ENCODE data around the gene PSMB7. TPM values are rescaled to one million over a fixed set of nuclear protein-coding genes. Genes with fewer than 3 reads are reported as not detected.

The PSMB7 gene
- polyA plus RNA-seq, 4 donors: 139 to 221 (median 189) TPM

DNA sequence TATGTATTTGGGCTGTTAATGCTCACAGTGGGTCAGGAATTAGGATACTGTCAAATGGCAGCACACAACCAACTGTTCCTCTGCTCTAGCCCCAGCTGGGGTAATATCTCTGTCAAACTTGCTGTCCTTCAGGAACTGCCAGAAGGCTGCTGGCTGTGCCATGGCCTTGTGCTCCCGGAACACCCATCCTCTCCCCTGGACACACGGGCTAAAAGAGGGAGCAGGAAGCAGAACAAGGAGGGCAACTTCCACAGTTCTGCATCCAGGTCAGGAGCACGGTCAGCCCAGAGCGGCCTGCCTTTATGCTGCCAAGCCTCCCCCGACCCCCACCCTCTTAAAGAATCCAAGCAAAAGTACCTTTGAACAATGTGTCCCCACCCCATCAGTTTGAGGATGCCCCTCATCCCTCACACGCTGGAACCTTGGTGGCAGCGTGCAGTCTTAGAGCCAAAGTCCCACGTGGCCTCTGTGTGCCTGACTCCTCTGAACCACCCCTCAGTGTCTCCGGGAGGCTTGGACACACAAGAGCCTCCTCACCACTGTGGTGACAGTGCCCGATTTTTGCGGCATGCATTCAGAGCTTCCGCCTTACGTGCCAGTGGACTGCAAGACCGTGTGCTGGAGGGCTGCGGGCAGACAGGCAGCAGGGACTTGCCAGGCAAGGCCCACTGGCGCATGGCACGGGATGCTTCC is 60.8 kb downstream of the PSMB7 start:
- Histone ChIP-seq H3K4me3 (ENCODE audit: low read depth in 1 of 3, low read length in 3 of 3) (no peak overlapping the region), H3K4me1 (ENCODE audit: control insufficient read depth in 3 of 3, insufficient read depth in 2 of 3, low read depth in 1 of 3, low read length in 2 of 3) (no peaks in the 10 kb centered on the region), H3K27ac (ENCODE audit: low read depth in 1 of 3, low read length in 2 of 3) (no peak overlapping the region), H3K9me3 (ENCODE audit: control insufficient read depth in 2 of 2, insufficient read depth in 1 of 2, low read depth in 1 of 2, low read length in 1 of 2) (no peaks in the 10 kb centered on the region), H3K27me3 (ENCODE audit: control insufficient read depth in 3 of 3, insufficient read depth in 3 of 3, low read length in 3 of 3) (no peaks in the 10 kb centered on the region), H3K36me3 (ENCODE audit: control insufficient read depth in 3 of 3, insufficient read depth in 2 of 3, low read depth in 1 of 3, low read length in 3 of 3) (peaks cover 28 to 82% (median 28%) of the 10 kb centered on the region in 3 donors)
- no peak for DNase-seq
- 89 to 91% (median 90%) methylated on average over 17 of the region's 17 CpGs for WGBS, 3 donors
- FAIRE-seq: no peak

DNA sequence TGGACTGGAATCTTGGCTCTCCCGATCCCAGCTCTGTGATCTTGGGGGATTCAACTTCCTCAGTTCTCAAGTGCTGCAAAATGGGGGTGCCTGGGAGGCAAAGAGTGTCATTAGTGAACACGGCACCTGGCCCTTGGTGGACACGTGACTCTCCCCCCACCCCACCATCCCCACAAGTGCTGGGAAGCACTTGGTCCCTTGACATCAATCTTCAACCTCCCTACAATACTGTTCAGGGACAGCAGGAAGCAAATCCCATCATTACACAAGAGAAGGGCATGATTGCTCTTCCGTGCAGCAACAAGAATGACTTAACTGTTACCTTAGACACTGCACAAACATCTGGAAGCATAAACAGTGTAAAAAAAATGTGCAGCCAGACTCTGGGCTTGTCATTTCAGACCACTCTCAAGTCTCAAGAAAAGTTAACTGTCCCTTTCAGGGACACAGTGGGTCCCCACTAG is 61.4 kb downstream of the PSMB7 start:
- Histone ChIP-seq H3K4me3 (ENCODE audit: low read depth in 1 of 3, low read length in 3 of 3) (no peak overlapping the region), H3K4me1 (ENCODE audit: control insufficient read depth in 3 of 3, insufficient read depth in 2 of 3, low read depth in 1 of 3, low read length in 2 of 3) (no peaks in the 10 kb centered on the region), H3K27me3 (ENCODE audit: control insufficient read depth in 3 of 3, insufficient read depth in 3 of 3, low read length in 3 of 3) (no peaks in the 10 kb centered on the region), H3K9me3 (ENCODE audit: control insufficient read depth in 2 of 2, insufficient read depth in 1 of 2, low read depth in 1 of 2, low read length in 1 of 2) (no peaks in the 10 kb centered on the region), H3K27ac (ENCODE audit: low read depth in 1 of 3, low read length in 2 of 3) (no peak overlapping the region), H3K36me3 (ENCODE audit: control insufficient read depth in 3 of 3, insufficient read depth in 2 of 3, low read depth in 1 of 3, low read length in 3 of 3) (peaks cover 29 to 84% (median 29%) of the 10 kb centered on the region in 3 donors)
- 78 to 85% (median 80%) methylated on average over 4 of the region's 4 CpGs for WGBS, 3 donors
- DNase-seq: no peak
- no peak for FAIRE-seq

- no peaks in the 10 kb centered on the region for H3K9me3 ChIP-seq (ENCODE audit: control insufficient read depth in 2 of 2, insufficient read depth in 1 of 2, low read depth in 1 of 2, low read length in 1 of 2)
- peaks cover 33 to 84% (median 35%) of the 10 kb centered on the region in 3 donors for H3K36me3 ChIP-seq (ENCODE audit: control insufficient read depth in 3 of 3, insufficient read depth in 2 of 3, low read depth in 1 of 3, low read length in 3 of 3)
- DNase-seq (no peak), FAIRE-seq (no peak)
- no peak overlapping the region for H3K27ac ChIP-seq (ENCODE audit: low read depth in 1 of 3, low read length in 2 of 3)
- H3K27me3 ChIP-seq (ENCODE audit: control insufficient read depth in 3 of 3, insufficient read depth in 3 of 3, low read length in 3 of 3): no peaks in the 10 kb centered on the region
- H3K4me3 ChIP-seq (ENCODE audit: low read depth in 1 of 3, low read length in 3 of 3): no peak overlapping the region
- H3K4me1 ChIP-seq (ENCODE audit: control insufficient read depth in 3 of 3, insufficient read depth in 2 of 3, low read depth in 1 of 3, low read length in 2 of 3): no peaks in the 10 kb centered on the region
- WGBS, 3 donors: 95 to 97% (median 95%) methylated on average over 7 of the region's 7 CpGs
These were observed 62.0 kb downstream of the PSMB7 start for GRCh38 chr9:124353166-124353768.

GRCh38 chr9:124352616-124353015 is 62.6 kb downstream of the PSMB7 start:
- 90 to 92% (median 91%) methylated on average over 8 of the region's 8 CpGs for WGBS, 3 donors
- Histone ChIP-seq H3K4me3 (ENCODE audit: low read depth in 1 of 3, low read length in 3 of 3) (no peak overlapping the region), H3K4me1 (ENCODE audit: control insufficient read depth in 3 of 3, insufficient read depth in 2 of 3, low read depth in 1 of 3, low read length in 2 of 3) (no peaks in the 10 kb centered on the region), H3K27me3 (ENCODE audit: control insufficient read depth in 3 of 3, insufficient read depth in 3 of 3, low read length in 3 of 3) (no peaks in the 10 kb centered on the region), H3K27ac (ENCODE audit: low read depth in 1 of 3, low read length in 2 of 3) (no peak overlapping the region), H3K36me3 (ENCODE audit: control insufficient read depth in 3 of 3, insufficient read depth in 2 of 3, low read depth in 1 of 3, low read length in 3 of 3) (peaks cover 33 to 87% (median 38%) of the 10 kb centered on the region in 3 donors), H3K9me3 (ENCODE audit: control insufficient read depth in 2 of 2, insufficient read depth in 1 of 2, low read depth in 1 of 2, low read length in 1 of 2) (no peaks in the 10 kb centered on the region)
- DNase-seq: no peak
- FAIRE-seq: no peak

DNA sequence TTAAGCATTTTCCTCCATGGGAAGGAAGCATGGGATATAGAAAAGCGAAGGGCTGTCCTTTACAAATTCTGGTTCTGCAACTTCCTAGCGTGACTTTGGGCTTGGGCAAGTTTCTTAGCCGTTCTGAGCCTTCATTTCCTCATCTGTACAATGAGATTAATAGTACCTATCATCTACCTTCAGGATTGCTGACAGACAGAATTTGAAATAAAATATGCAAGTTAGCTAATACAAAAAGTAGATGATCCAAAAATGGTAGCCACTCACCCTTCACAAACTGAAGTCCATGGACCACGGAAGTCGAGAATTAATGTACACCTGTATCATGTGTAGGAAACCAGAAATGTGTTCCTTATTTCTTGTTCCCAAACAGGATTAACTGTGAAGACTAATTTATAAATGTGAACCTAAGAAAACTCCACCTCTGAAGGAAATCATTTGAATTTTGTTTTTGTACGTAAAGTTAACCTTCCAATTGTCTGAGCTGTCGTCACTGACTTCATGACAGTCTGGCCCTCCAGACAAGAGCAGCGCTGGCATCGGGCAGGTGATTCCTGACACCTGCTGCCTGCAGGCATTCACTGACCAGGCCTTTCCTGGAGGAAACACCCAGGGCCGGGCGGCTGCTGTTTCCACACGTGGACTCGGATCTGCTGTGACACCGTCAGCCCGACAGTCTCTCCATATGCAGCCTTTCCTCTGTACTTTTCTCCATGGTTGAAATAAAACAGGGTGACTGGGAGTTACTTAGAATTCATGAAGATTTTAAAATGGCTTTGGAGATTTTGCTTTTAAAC is 63.4 kb downstream of the PSMB7 start:
- WGBS, 3 donors: 89 to 90% (median 90%) methylated on average over 15 of the region's 15 CpGs
- Histone ChIP-seq H3K9me3 (ENCODE audit: control insufficient read depth in 2 of 2, insufficient read depth in 1 of 2, low read depth in 1 of 2, low read length in 1 of 2) (no peaks in the 10 kb centered on the region), H3K27ac (ENCODE audit: low read depth in 1 of 3, low read length in 2 of 3) (no peak overlapping the region), H3K36me3 (ENCODE audit: control insufficient read depth in 3 of 3, insufficient read depth in 2 of 3, low read depth in 1 of 3, low read length in 3 of 3) (peaks cover 33 to 91% (median 45%) of the 10 kb centered on the region in 3 donors), H3K4me1 (ENCODE audit: control insufficient read depth in 3 of 3, insufficient read depth in 2 of 3, low read depth in 1 of 3, low read length in 2 of 3) (no peaks in the 10 kb centered on the region), H3K4me3 (ENCODE audit: low read depth in 1 of 3, low read length in 3 of 3) (no peak overlapping the region), H3K27me3 (ENCODE audit: control insufficient read depth in 3 of 3, insufficient read depth in 3 of 3, low read length in 3 of 3) (no peaks in the 10 kb centered on the region)
- DNase-seq (no peak), FAIRE-seq (no peak)

DNA sequence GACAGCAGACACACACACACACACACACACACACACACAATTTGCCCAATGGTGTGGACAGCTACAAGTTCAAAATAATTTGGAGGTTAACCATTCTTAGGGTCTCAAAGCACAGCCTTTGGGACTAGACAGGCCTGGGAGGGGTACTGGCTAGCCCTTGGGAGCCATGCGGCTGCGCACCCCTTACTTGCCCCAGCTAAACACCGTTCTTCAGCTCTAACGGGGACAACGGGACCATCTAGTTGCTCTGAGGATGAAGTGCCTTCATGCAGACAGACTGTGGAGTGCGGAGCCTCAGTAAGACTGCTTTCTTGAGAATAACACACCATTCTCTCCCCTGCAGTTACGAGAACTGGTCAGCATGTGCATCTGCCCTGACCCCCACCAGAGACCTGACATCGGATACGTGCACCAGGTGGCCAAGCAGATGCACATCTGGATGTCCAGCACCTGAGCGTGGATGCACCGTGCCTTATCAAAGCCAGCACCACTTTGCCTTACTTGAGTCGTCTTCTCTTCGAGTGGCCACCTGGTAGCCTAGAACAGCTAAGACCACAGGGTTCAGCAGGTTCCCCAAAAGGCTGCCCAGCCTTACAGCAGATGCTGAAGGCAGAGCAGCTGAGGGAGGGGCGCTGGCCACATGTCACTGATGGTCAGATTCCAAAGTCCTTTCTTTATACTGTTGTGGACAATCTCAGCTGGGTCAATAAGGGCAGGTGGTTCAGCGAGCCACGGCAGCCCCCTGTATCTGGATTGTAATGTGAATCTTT is 64.6 kb downstream of the PSMB7 start:
- H3K4me1 ChIP-seq (ENCODE audit: control insufficient read depth in 3 of 3, insufficient read depth in 2 of 3, low read depth in 1 of 3, low read length in 2 of 3): no peaks in the 10 kb centered on the region
- DNase-seq (peak in 1 of 2 donors; percentile 21), FAIRE-seq (no peak)
- WGBS, 3 donors: 81 to 90% (median 85%) methylated on average over 16 of the region's 16 CpGs
- H3K27me3 ChIP-seq (ENCODE audit: control insufficient read depth in 3 of 3, insufficient read depth in 3 of 3, low read length in 3 of 3): no peaks in the 10 kb centered on the region
- peaks cover 25 to 91% (median 45%) of the 10 kb centered on the region in 3 donors for H3K36me3 ChIP-seq (ENCODE audit: control insufficient read depth in 3 of 3, insufficient read depth in 2 of 3, low read depth in 1 of 3, low read length in 3 of 3)
- no peak overlapping the region for H3K4me3 ChIP-seq (ENCODE audit: low read depth in 1 of 3, low read length in 3 of 3)
- no peaks in the 10 kb centered on the region for H3K9me3 ChIP-seq (ENCODE audit: control insufficient read depth in 2 of 2, insufficient read depth in 1 of 2, low read depth in 1 of 2, low read length in 1 of 2)
- no peak overlapping the region for H3K27ac ChIP-seq (ENCODE audit: low read depth in 1 of 3, low read length in 2 of 3)

- DNase-seq (no peak), FAIRE-seq (no peak)
- H3K36me3 ChIP-seq (ENCODE audit: control insufficient read depth in 3 of 3, insufficient read depth in 2 of 3, low read depth in 1 of 3, low read length in 3 of 3): peaks cover 25 to 91% (median 45%) of the 10 kb centered on the region in 3 donors
- no peak overlapping the region for H3K4me3 ChIP-seq (ENCODE audit: low read depth in 1 of 3, low read length in 3 of 3)
- no peaks in the 10 kb centered on the region for H3K4me1 ChIP-seq (ENCODE audit: control insufficient read depth in 3 of 3, insufficient read depth in 2 of 3, low read depth in 1 of 3, low read length in 2 of 3)
- no peaks in the 10 kb centered on the region for H3K9me3 ChIP-seq (ENCODE audit: control insufficient read depth in 2 of 2, insufficient read depth in 1 of 2, low read depth in 1 of 2, low read length in 1 of 2)
- H3K27ac ChIP-seq (ENCODE audit: low read depth in 1 of 3, low read length in 2 of 3): no peak overlapping the region
- WGBS, 3 donors: 92 to 95% (median 93%) methylated on average over 25 of the region's 25 CpGs
- no peaks in the 10 kb centered on the region for H3K27me3 ChIP-seq (ENCODE audit: control insufficient read depth in 3 of 3, insufficient read depth in 3 of 3, low read length in 3 of 3)
These were observed 65.4 kb downstream of the PSMB7 start for GRCh38 chr9:124349675-124350493.

All from small intestine (tissue), 7 donors.